Neural cell (in vitro differentiated cells): ENCODE results near the gene USP6NL. TPM values are rescaled to one million over a fixed set of nuclear protein-coding genes. Genes with fewer than 3 reads are reported as not detected.
A peak's percentile ranks its signal among the peaks of the same experiment; 100 is the strongest.

ENCODE experiments used
- H2AFZ ChIP-seq: fragments of 200-600, 300-800 bp; sonication (generic), shearing (Covaris generic); 2 replicates; pipeline ENCODE4 v1.6.0; 2014; ENCODE audit warnings: low read depth, mild to moderate bottlenecking, antibody characterized with exemption, low read length, moderate library complexity
- H3F3A ChIP-seq: fragments of 200-600 bp; shearing (Covaris generic); 2 replicates; pipeline ENCODE4 v1.6.1; 2016; ENCODE audit warnings: mild to moderate bottlenecking, moderate library complexity, mixed read lengths, antibody characterized with exemption, low read length; ENCODE audit not compliant: insufficient read depth, poor library complexity, severe bottlenecking
- H3K27ac ChIP-seq: fragments of 200-600, 300-800 bp; sonication (generic), shearing (Covaris generic); 2 replicates; pipeline ENCODE4 v1.5.1; 2014; ENCODE audit warnings: mild to moderate bottlenecking, low read length, moderate library complexity
- H3K27me3 ChIP-seq: fragments of 300-800, 200-600 bp; sonication (generic), shearing (Covaris generic); 2 replicates; pipeline ENCODE4 v1.6.0; 2014; ENCODE audit warnings: mild to moderate bottlenecking, low read depth, low read length, moderate library complexity; ENCODE audit not compliant: insufficient read depth
- H3K36me3 ChIP-seq: fragments of 300-800, 200-600 bp; sonication (generic), shearing (Covaris generic); 2 replicates; pipeline ENCODE4 v1.5.1; 2014; ENCODE audit warnings: mild to moderate bottlenecking, antibody characterized with exemption, low read length, moderate library complexity; ENCODE audit not compliant: insufficient read depth
- H3K4me2 ChIP-seq: fragments of 300-800, 200-600 bp; sonication (generic), shearing (Covaris generic); 2 replicates; pipeline ENCODE4 v1.6.0; 2014; ENCODE audit warnings: mild to moderate bottlenecking, low read length
- H3K4me3 ChIP-seq: fragments of 300-800, 200-600 bp; sonication (generic), shearing (Covaris generic); 2 replicates; pipeline ENCODE4 v1.5.1; 2014; ENCODE audit warnings: mild to moderate bottlenecking, low read length, moderate library complexity
- H3K79me2 ChIP-seq: fragments of 200-600 bp; shearing (Covaris generic); replicated peaks from 2 replicates; pipeline ENCODE4 v1.6.0; 2014; ENCODE audit warnings: mild to moderate bottlenecking, low read length, moderate library complexity; ENCODE audit not compliant: insufficient read depth
- H3K9ac ChIP-seq: fragments of 300-800, 200-600 bp; sonication (generic), shearing (Covaris generic); 2 replicates; pipeline ENCODE4 v1.6.1; 2016; ENCODE audit warnings: mild to moderate bottlenecking, low read length, mixed read lengths
- H3K9me2 ChIP-seq: fragments of 200-600 bp; shearing (Covaris generic); 2 replicates; pipeline ENCODE4 v1.6.1; 2016; ENCODE audit warnings: mild to moderate bottlenecking, low read length, mixed read lengths; ENCODE audit not compliant: insufficient read depth
- H3K9me3 ChIP-seq: fragments of 200-600, 300-800 bp; sonication (generic), shearing (Covaris generic); 2 replicates; pipeline ENCODE4 v1.6.1; 2016; ENCODE audit warnings: mild to moderate bottlenecking, mixed run types, low read length, moderate library complexity, mixed read lengths
- H4K20me1 ChIP-seq: fragments of 200-600 bp; shearing (Covaris generic); 2 replicates; pipeline ENCODE4 v1.6.1; 2016; ENCODE audit warnings: mild to moderate bottlenecking, mixed run types; ENCODE audit not compliant: insufficient read depth
- EP300 ChIP-seq: fragments of 450-650 bp; conservative IDR thresholded peaks from 2 replicates; pipeline ENCODE4 v1.6.1; 2014; ENCODE audit warnings: antibody characterized with exemption, mild to moderate bottlenecking, moderate library complexity; ENCODE audit not compliant: poor library complexity, severe bottlenecking
- EZH2 ChIP-seq: fragments of 200-600, 300-800 bp; shearing (Covaris generic), sonication (generic); IDR thresholded peaks from 2 replicates; pipeline ENCODE4 v1.6.1; 2014; ENCODE audit warnings: antibody characterized with exemption, low read length, borderline replicate concordance, mild to moderate bottlenecking; ENCODE audit not compliant: insufficient read depth, poor library complexity, severe bottlenecking
- MXI1 ChIP-seq: fragments of 450-650 bp; conservative IDR thresholded peaks from 2 replicates; pipeline ENCODE4 v1.6.1; 2014; ENCODE audit warnings: antibody characterized with exemption, mild to moderate bottlenecking; ENCODE audit not compliant: poor library complexity, severe bottlenecking
- POLR2AphosphoS5 ChIP-seq: IDR thresholded peaks from 2 replicates; pipeline ENCODE4 v1.6.1; 2012
- RAD21 ChIP-seq: fragments of 450-650 bp; conservative IDR thresholded peaks from 2 replicates; pipeline ENCODE4 v1.6.1; 2014; ENCODE audit warnings: antibody characterized with exemption, mild to moderate bottlenecking, moderate library complexity
- SMC3 ChIP-seq: fragments of 450-650 bp; conservative IDR thresholded peaks from 2 replicates; pipeline ENCODE4 v1.6.1; 2014; ENCODE audit warnings: antibody characterized with exemption, mild to moderate bottlenecking, moderate library complexity; ENCODE audit not compliant: poor library complexity
- TAF1 ChIP-seq: IDR thresholded peaks from 2 replicates; pipeline ENCODE4 v1.6.1; 2012; ENCODE audit warnings: low read depth
- polyA plus RNA-seq: library from polyadenylated mRNA; depleted of rRNA; stranded (reverse); fragments of >200 nt; gene quantifications from 2 replicates; pipeline ENCODE4 v1.2.3, GENCODE V29; 2014
- TF ChIP-seq, protein P1 (sequence below): fragments of 450-650 bp; IDR thresholded peaks from 2 replicates; pipeline ENCODE4 v1.5.1; 2014; ENCODE audit warnings: antibody characterized with exemption, mild to moderate bottlenecking, moderate library complexity; ENCODE audit not compliant: poor library complexity, severe bottlenecking
- TF ChIP-seq, protein P2 (sequence below): IDR thresholded peaks from 2 replicates; pipeline ENCODE4 v1.6.1; 2012; ENCODE audit warnings: borderline replicate concordance

Gene USP6NL
- polyA plus RNA-seq, 1 donor from 2014 or later, result 39.9 TPM

DNA sequence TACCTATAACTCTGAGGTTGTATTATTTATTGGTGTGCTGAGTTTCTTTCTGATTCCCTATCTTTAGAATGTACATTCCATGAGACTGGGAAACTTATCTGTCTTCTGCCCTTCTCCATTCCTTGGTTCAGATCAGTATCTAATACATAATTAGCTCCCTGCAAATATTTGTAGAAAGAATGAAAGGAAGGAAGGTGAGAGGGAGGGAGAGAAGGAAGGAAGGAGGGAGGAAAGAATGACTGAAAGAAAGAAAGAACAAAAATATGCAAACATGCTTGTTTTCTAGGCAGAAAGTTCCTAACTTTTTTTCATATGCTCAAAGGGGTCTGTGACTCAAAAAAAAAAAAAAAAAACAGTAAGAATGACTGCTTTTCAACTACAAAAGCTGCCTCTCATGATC is 3.9 kb upstream of the USP6NL start:
- H3K4me3 ChIP-seq, result no peak overlapping the region
- H3K4me2 ChIP-seq, result no peak overlapping the region
- H3K9me3 ChIP-seq, result no peaks in the 10 kb centered on the region
- no peak overlapping the region for H2AFZ ChIP-seq
- H3K27me3 ChIP-seq, result no peaks in the 10 kb centered on the region
- no peak overlapping the region for H3K9ac ChIP-seq
- H3K36me3 ChIP-seq, result no peaks in the 10 kb centered on the region
- TF ChIP-seq MXI1 (no peak), TAF1 (no peak), SMC3 (no peak), EZH2 (no peak), EP300 (no peak), RAD21 (no peak), POLR2AphosphoS5 (no peak)
- TF ChIP-seq, protein P1, sequence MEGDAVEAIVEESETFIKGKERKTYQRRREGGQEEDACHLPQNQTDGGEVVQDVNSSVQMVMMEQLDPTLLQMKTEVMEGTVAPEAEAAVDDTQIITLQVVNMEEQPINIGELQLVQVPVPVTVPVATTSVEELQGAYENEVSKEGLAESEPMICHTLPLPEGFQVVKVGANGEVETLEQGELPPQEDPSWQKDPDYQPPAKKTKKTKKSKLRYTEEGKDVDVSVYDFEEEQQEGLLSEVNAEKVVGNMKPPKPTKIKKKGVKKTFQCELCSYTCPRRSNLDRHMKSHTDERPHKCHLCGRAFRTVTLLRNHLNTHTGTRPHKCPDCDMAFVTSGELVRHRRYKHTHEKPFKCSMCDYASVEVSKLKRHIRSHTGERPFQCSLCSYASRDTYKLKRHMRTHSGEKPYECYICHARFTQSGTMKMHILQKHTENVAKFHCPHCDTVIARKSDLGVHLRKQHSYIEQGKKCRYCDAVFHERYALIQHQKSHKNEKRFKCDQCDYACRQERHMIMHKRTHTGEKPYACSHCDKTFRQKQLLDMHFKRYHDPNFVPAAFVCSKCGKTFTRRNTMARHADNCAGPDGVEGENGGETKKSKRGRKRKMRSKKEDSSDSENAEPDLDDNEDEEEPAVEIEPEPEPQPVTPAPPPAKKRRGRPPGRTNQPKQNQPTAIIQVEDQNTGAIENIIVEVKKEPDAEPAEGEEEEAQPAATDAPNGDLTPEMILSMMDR, result no peak
- TF ChIP-seq, protein P2, sequence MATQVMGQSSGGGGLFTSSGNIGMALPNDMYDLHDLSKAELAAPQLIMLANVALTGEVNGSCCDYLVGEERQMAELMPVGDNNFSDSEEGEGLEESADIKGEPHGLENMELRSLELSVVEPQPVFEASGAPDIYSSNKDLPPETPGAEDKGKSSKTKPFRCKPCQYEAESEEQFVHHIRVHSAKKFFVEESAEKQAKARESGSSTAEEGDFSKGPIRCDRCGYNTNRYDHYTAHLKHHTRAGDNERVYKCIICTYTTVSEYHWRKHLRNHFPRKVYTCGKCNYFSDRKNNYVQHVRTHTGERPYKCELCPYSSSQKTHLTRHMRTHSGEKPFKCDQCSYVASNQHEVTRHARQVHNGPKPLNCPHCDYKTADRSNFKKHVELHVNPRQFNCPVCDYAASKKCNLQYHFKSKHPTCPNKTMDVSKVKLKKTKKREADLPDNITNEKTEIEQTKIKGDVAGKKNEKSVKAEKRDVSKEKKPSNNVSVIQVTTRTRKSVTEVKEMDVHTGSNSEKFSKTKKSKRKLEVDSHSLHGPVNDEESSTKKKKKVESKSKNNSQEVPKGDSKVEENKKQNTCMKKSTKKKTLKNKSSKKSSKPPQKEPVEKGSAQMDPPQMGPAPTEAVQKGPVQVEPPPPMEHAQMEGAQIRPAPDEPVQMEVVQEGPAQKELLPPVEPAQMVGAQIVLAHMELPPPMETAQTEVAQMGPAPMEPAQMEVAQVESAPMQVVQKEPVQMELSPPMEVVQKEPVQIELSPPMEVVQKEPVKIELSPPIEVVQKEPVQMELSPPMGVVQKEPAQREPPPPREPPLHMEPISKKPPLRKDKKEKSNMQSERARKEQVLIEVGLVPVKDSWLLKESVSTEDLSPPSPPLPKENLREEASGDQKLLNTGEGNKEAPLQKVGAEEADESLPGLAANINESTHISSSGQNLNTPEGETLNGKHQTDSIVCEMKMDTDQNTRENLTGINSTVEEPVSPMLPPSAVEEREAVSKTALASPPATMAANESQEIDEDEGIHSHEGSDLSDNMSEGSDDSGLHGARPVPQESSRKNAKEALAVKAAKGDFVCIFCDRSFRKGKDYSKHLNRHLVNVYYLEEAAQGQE, result no peak
- H3K27ac ChIP-seq, result no peak overlapping the region
- H3K79me2 ChIP-seq, result peaks cover 5% of the 10 kb centered on the region
- H3K9me2 ChIP-seq, result no peaks in the 10 kb centered on the region
- H3F3A ChIP-seq, result peaks cover 10% of the 10 kb centered on the region
- H4K20me1 ChIP-seq, result no peaks in the 10 kb centered on the region

DNA sequence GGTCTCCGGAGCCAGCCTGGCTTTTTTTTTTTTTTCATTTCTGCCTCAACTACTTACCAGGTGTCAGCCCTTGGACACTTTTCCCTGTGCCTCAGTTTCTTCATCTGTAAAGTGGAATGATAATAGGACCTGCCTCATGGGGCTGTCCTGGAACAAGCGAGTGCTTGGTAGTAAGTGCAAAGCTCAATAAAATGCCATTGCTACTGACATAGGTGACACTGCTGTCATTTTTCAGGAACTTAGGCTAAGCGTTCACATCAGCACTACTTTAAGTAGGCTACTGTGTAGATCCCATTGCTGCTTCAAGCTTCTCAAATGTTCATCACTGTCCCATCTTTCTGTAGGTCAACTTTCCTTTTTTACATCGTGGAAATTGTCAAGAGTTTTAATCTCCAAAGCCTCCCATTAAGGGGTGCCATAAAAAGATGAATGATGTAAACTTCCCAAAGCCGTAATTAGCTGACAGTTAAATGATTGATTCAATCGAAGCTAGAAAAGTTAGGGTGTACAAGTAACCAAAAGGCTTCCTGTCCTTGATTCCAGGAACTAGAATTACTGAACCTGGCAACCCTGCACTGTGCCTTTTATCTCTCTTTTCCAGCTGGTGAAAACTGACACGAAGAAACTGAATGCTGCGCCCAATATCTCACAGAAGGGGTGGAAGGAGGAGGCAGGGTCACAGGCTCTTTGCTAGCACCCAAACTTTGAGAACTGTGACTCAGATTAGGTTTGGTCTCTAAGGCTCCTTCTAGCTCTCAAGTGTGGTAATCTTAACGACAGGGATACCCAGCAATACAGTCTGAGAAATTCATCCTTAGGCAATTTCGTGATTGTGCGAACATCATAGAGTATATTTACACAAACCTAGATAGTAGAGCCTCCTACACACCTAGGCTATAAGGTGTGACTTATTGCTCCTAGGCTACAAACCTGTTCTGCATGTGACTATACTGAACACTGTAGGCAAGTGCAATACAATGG is 861 bp upstream of the USP6NL start:
- Histone ChIP-seq H3K27ac (peak overlapping the region; percentile 52), H4K20me1 (no peaks in the 10 kb centered on the region), H3K27me3 (no peaks in the 10 kb centered on the region), H3K9me3 (no peaks in the 10 kb centered on the region), H2AFZ (peak overlapping the region; percentile 51), H3K9ac (peak overlapping the region; percentile 70), H3K36me3 (no peaks in the 10 kb centered on the region), H3K4me2 (peak overlapping the region; percentile 44), H3K9me2 (no peaks in the 10 kb centered on the region), H3F3A (peaks cover 10% of the 10 kb centered on the region), H3K79me2 (peaks cover 35% of the 10 kb centered on the region), H3K4me3 (peak overlapping the region; percentile 74)
- TF ChIP-seq POLR2AphosphoS5 (no peak), TAF1 (no peak), EZH2 (no peak), MXI1 (no peak), RAD21 (no peak), EP300 (no peak)
- TF ChIP-seq, protein P1, result no peak
- TF ChIP-seq, protein P2, result no peak
